CD4-positive, alpha-beta T cell treated with Interleukin-15 for 4 hours (primary cell): Measurements from ENCODE around the gene MUC22.
"Not testable (repeated sequence)": the region's sequence is repeated elsewhere in the genome, so short reads cannot be mapped to it uniquely, and the experiment has no call there.

ENCODE experiments used
- DNase-seq: peaks from one replicate; pipeline ENCODE4 v3.0.0-alpha.2; 2020; ENCODE audit warnings: low spot score

The MUC22 gene

GRCh38 chr6:30998785-30999184 lies 11.5 kb upstream of the MUC22 start:
- DNase-seq = no peak

GRCh38 chr6:31000067-31000860 lies 10.0 kb upstream of the MUC22 start:
- DNase-seq = not testable (repeated sequence)

GRCh38 chr6:31001281-31001888 lies 8.9 kb upstream of the MUC22 start:
- DNase-seq = no peak

GRCh38 chr6:31002471-31002870 lies 7.8 kb upstream of the MUC22 start:
- no peak for DNase-seq

GRCh38 chr6:31004794-31005193 lies 5.5 kb upstream of the MUC22 start:
- no peak for DNase-seq

GRCh38 chr6:31005249-31006020 lies 4.8 kb upstream of the MUC22 start:
- DNase-seq = no peak

GRCh38 chr6:31007694-31008093 lies 2.6 kb upstream of the MUC22 start:
- no peak for DNase-seq

- DNase-seq = no peak
Observed at GRCh38 chr6:31008165-31008564, 2.1 kb upstream of the MUC22 start.

GRCh38 chr6:31009731-31010130 lies 543 bp upstream of the MUC22 start:
- no peak for DNase-seq

GRCh38 chr6:31011153-31011552 lies 879 bp downstream of the MUC22 start:
- no peak for DNase-seq

- no peak for DNase-seq
Observed at GRCh38 chr6:31016659-31017299, 6.5 kb downstream of the MUC22 start.

- not testable (repeated sequence) for DNase-seq
Observed at GRCh38 chr6:31017436-31017835, 7.2 kb downstream of the MUC22 start.

GRCh38 chr6:31020057-31020456 lies 9.8 kb downstream of the MUC22 start:
- no peak for DNase-seq

GRCh38 chr6:31020631-31021255 lies 10.5 kb downstream of the MUC22 start:
- DNase-seq = not testable (repeated sequence)

- DNase-seq = not testable (repeated sequence)
Observed at GRCh38 chr6:31021705-31022531, 11.6 kb downstream of the MUC22 start.

GRCh38 chr6:31025595-31025994 lies 15.3 kb downstream of the MUC22 start:
- DNase-seq = no peak

GRCh38 chr6:31031095-31031494 lies 20.8 kb downstream of the MUC22 start:
- no peak for DNase-seq

- DNase-seq = no peak
Observed at GRCh38 chr6:31033075-31033474, 22.8 kb downstream of the MUC22 start.

GRCh38 chr6:31035862-31036497 lies 25.7 kb downstream of the MUC22 start:
- no peak for DNase-seq

GRCh38 chr6:31037169-31037568 lies 26.9 kb downstream of the MUC22 start:
- DNase-seq = no peak

- DNase-seq = no peak
Observed at GRCh38 chr6:31037682-31038081, 27.4 kb downstream of the MUC22 start.
